Measurements from ENCODE around the gene KIT.

DNA sequence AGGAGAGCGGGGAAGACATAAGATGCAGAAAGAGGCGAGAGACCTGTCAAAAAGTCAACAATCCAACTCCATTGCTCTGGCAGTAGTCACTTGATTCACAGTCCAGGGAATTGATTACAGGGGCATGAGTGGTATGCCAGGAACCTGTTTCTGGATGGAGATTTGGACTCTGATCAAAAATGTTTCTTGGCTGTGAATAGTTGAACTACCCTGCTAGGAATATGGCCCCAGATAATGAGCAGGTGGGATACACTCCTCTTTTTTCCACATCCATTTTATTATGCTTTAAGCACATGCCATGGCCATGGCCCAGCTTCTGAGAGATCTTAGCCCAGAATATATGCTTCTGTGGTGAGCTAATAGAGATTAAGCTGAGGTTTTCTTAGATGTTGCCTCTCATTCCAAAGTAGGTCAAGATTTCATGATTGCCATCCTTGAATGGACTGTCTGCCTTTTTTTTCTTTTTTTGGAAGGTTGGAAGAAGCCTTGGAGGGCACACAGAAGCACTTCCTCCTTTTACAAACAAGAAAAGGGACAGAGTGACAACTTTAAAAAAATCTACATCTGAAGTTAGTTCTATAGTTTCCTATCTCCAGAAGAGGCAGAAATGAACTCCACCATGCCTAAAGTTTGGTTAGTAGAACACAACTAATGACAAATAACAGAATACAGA is 121.9 kb downstream of the KIT start:
- TF ChIP-seq CTCF (IDR thresholded peaks at IDR 0.05) (no peak), POLR2A (IDR thresholded peaks at IDR 0.05) (no peak)
